Breast epithelium (tissue), 4 donors: ENCODE results near the gene CHD6. TPM values are rescaled to one million over a fixed set of nuclear protein-coding genes. Genes with fewer than 3 reads are reported as not detected.
A peak's percentile ranks its signal among the peaks of the same experiment; 100 is the strongest.

Experiments used
- DNase-seq, 2 donors: peaks; one replicate each; pipeline ENCODE4 v3.0.0-alpha.2; 2019; ENCODE audit warnings: low spot score in 2 of 2
- H3K27ac ChIP-seq, 2 donors: fragments of 200-600 bp; sonication (generic) in 1 of 2; one replicate each; pipeline ENCODE4 v1.5.1; 2016 to 2019; ENCODE audit warnings: mild to moderate bottlenecking in 1 of 2
- H3K27me3 ChIP-seq, 2 donors: fragments of 200-600 bp; sonication (generic) in 1 of 2; one replicate each; pipeline versions ENCODE4 v1.5.1 to v1.6.0; 2017 to 2019; ENCODE audit warnings: control low read depth in 1 of 2, mild to moderate bottlenecking in 1 of 2
- H3K36me3 ChIP-seq: fragments of 200-600 bp; one replicate; pipeline ENCODE4 v1.5.1; 2019
- H3K4me1 ChIP-seq, 2 donors: fragments of 200-600 bp; sonication (generic); one replicate each; pipeline ENCODE4 v1.5.1; 2016 to 2019; ENCODE audit warnings: control low read depth in 1 of 2
- H3K4me3 ChIP-seq, 3 donors: fragments of 200-600 bp; sonication (generic); 1 replicate in 2 of 3; 2 replicates in 1 of 3; pipeline ENCODE4 v1.5.1; 2016 to 2019; ENCODE audit warnings: mild to moderate bottlenecking in 3 of 3, moderate library complexity in 2 of 3
- H3K9me3 ChIP-seq, 2 donors: fragments of 200-600 bp; sonication (generic) in 1 of 2; one replicate each; pipeline ENCODE4 v1.5.1; 2016 to 2019; ENCODE audit warnings: control low read depth in 1 of 2
- POLR2A ChIP-seq: fragments of 450-650 bp; IDR thresholded peaks from one replicate; pipeline ENCODE4 v1.6.1; 2016; ENCODE audit warnings: antibody characterized with exemption, mild to moderate bottlenecking, moderate library complexity
- POLR2AphosphoS5 ChIP-seq, 3 donors: sonication (generic); formaldehyde crosslinking; IDR thresholded peaks; one replicate each; pipeline ENCODE4 v1.6.1; 2017; ENCODE audit warnings: antibody characterized with exemption in 3 of 3
- intact Hi-C: fragments of 100-400 bp; cut with DNase I; formaldehyde crosslinking; loops from one replicate; pipeline ENCODE4 v1.15.1; 2023; ENCODE audit warnings: low total_unique reads
- total RNA-seq, 3 donors: library from RNA; depleted of rRNA; stranded (reverse); fragments of >200 nt; gene quantifications; one replicate each; pipeline ENCODE4 v1.1.0, GENCODE V29; 2016
- TF ChIP-seq, protein P1 (sequence below), 3 donors: fragments of 450-650 bp; IDR thresholded peaks; one replicate each; pipeline ENCODE4 v1.5.1; 2016 to 2017; ENCODE audit warnings: antibody characterized with exemption in 3 of 3, mild to moderate bottlenecking in 3 of 3, moderate library complexity in 3 of 3

Gene CHD6
- total RNA-seq, 3 donors from 2014 or later, result 31.4 to 85.8 (median 81.0) TPM

DNA sequence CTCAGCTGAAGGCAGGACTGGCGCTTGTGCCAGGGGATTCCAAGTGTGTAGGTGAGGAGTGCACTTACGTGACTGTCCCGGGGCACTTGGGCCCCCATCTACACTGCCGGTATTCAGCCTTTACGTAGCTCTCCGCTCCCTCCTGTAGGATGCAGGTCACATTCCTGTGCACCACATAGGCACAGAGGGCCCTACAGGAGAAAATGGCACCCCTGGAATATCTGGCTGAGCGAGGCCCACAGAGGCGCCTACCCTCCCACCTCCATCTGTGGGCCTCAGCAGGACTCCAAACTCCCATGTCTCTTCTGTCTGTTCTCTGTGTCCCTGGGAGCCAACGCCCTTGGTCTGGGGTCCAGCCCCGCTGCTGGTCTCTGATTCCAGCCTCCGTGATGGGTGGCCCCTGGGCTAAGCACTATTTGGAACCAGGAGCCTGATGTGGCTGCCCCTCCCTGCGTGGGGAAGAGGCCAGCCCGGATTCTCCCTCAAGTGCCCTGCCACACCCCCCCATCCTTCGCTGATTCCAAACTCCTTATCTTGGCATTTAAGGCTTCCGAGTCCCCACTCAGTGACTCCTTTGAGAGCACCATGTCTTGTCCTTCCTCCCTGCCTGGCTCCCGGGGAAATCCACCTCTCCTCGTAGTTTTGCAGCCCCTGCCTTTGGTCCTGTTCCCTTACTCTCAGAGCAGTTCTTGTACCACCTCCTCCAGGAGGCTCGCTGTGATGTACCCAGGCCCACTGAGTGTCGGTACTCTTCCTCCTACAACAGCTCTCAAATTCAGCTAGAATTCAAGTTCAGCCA is 253.0 kb downstream of the CHD6 start:
- Histone ChIP-seq H3K9me3 (no peaks in the 10 kb centered on the region), H3K4me1 (no peaks in the 10 kb centered on the region), H3K4me3 (peak overlapping the region; percentile 21 to 74 (median 53)), H3K36me3 (no peaks in the 10 kb centered on the region), H3K27me3 (peaks cover 3 to 22% of the 10 kb centered on the region in 2 donors), H3K27ac (no peak overlapping the region)
- intact Hi-C loops, result no loop called here
- TF ChIP-seq POLR2AphosphoS5 (IDR thresholded peaks at IDR 0.05), result no peak
- TF ChIP-seq, protein P1, sequence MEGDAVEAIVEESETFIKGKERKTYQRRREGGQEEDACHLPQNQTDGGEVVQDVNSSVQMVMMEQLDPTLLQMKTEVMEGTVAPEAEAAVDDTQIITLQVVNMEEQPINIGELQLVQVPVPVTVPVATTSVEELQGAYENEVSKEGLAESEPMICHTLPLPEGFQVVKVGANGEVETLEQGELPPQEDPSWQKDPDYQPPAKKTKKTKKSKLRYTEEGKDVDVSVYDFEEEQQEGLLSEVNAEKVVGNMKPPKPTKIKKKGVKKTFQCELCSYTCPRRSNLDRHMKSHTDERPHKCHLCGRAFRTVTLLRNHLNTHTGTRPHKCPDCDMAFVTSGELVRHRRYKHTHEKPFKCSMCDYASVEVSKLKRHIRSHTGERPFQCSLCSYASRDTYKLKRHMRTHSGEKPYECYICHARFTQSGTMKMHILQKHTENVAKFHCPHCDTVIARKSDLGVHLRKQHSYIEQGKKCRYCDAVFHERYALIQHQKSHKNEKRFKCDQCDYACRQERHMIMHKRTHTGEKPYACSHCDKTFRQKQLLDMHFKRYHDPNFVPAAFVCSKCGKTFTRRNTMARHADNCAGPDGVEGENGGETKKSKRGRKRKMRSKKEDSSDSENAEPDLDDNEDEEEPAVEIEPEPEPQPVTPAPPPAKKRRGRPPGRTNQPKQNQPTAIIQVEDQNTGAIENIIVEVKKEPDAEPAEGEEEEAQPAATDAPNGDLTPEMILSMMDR (IDR thresholded peaks at IDR 0.05), result no peak
- TF ChIP-seq POLR2A, result no peak
- no peak for DNase-seq

DNA sequence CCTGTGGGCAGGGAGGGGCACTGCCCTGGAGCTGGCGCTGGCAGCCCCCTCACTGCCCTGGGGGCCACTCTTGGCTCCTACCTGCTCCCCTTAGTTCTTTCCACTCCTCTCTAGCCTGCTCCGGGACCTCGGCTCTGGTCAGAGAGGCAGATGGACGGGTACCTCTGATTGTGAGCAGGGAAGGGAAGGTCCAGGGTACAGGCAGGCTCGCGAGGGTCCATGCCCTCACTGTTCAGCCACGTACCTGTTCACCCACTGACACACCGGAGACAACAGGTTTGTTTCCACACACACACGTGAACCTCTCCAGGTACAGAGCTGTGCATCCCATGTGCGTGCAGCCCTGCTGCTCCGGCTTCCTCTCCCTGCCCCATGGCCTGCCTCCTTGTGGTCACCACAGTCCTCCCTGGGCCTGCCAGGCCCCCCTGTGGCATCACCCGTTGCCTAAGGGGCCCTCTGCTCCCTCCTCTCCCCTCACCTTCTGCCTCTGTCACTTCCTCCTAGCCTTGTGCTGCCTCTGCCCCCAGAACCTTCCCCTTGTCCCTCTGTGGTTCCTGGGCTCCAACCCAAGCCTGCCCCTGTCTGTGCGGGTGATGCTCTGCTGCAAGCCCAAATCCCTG is 253.8 kb downstream of the CHD6 start:
- no peaks in the 10 kb centered on the region for H3K4me1 ChIP-seq
- H3K27me3 ChIP-seq, result peaks cover 3 to 22% of the 10 kb centered on the region in 2 donors
- no peaks in the 10 kb centered on the region for H3K36me3 ChIP-seq
- no peaks in the 10 kb centered on the region for H3K9me3 ChIP-seq
- DNase-seq, result no peak
- no peak overlapping the region for H3K27ac ChIP-seq
- TF ChIP-seq POLR2A, result no peak
- no peak for TF ChIP-seq POLR2AphosphoS5 (IDR thresholded peaks at IDR 0.05)
- TF ChIP-seq, protein P1 (IDR thresholded peaks at IDR 0.05), result no peak
- intact Hi-C loops, result no loop called here
- H3K4me3 ChIP-seq, result no peak overlapping the region

DNA sequence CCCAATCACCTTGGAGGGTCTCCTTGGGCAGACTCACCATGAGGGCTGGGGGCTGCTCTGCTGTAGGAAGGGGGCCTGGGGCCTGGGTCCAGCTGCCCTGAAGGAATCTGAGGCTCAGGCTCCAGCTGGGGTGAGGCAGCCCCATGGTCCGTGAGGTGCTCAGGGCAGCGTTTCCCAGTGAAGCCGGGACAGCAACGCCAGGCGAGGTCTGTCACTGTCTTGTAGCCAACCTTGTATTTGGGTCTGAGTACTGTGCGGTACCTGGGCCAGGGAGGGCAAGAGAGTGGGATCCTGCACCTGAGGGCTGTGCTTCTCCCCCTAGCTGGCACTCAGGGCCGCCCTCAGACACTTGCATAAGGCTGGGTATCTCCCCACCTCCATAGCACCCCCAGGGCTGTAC is 254.6 kb downstream of the CHD6 start:
- Histone ChIP-seq H3K36me3 (no peaks in the 10 kb centered on the region), H3K4me3 (no peak overlapping the region), H3K27me3 (peaks cover 3 to 22% of the 10 kb centered on the region in 2 donors), H3K9me3 (no peaks in the 10 kb centered on the region), H3K27ac (no peak overlapping the region), H3K4me1 (no peaks in the 10 kb centered on the region)
- intact Hi-C loops, result no loop called here
- TF ChIP-seq, protein P1 (IDR thresholded peaks at IDR 0.05), result no peak
- no peak for DNase-seq

DNA sequence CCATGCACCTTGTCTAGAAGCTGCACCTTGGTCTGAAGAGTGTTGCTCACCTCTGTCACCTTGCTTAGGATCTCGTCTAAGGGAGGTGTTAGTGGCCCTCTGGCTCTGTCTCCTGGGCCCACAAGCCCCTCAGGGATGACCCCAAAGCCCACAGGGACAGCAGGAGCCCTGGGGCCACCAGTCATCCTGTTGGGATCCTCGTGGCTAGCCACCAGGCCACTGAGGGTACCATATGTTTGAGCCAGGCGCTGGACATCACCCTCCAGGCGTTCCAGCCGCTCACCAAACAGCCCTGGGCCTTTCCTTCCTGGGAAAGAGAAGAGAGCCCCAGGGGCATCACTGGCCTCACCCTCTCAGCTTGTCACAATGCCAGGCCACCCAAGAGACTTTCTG is 255.4 kb downstream of the CHD6 start:
- no peak for DNase-seq
- Histone ChIP-seq H3K36me3 (no peaks in the 10 kb centered on the region), H3K27me3 (peaks cover 3 to 22% of the 10 kb centered on the region in 2 donors), H3K4me3 (no peak overlapping the region), H3K4me1 (no peaks in the 10 kb centered on the region), H3K27ac (no peak overlapping the region), H3K9me3 (no peaks in the 10 kb centered on the region)
- intact Hi-C loops, result no loop called here
- TF ChIP-seq POLR2AphosphoS5 (IDR thresholded peaks at IDR 0.05), result no peak
- TF ChIP-seq, protein P1 (IDR thresholded peaks at IDR 0.05), result no peak
- TF ChIP-seq POLR2A, result no peak
